Skeletal muscle tissue (tissue), 4 donors: Measurements from ENCODE around the gene NKAIN2. TPM values are rescaled to one million over a fixed set of nuclear protein-coding genes. Genes with fewer than 3 reads are reported as not detected.
"Not testable (repeated sequence)": the region's sequence is repeated elsewhere in the genome, so short reads cannot be mapped to it uniquely, and the experiment has no call there.

Experiments
- H3K27ac ChIP-seq: one replicate; pipeline ENCODE4 v1.7.0; 2013; ENCODE audit warnings: mild to moderate bottlenecking, low read depth, low read length, inconsistent platforms
- H3K27me3 ChIP-seq, 3 donors: one replicate each; pipeline ENCODE4 v1.7.0; 2013; ENCODE audit warnings: low read length in 3 of 3; ENCODE audit not compliant: control insufficient read depth in 3 of 3, insufficient read depth in 3 of 3
- H3K36me3 ChIP-seq, 3 donors: one replicate each; pipeline ENCODE4 v1.7.0; 2013; ENCODE audit warnings: low read length in 3 of 3; ENCODE audit not compliant: control insufficient read depth in 3 of 3, insufficient read depth in 3 of 3
- H3K4me1 ChIP-seq, 3 donors: one replicate each; pipeline ENCODE4 v1.7.0; 2013; ENCODE audit warnings: low read length in 3 of 3, mild to moderate bottlenecking in 3 of 3; ENCODE audit not compliant: control insufficient read depth in 3 of 3, insufficient read depth in 3 of 3
- H3K4me3 ChIP-seq, 3 donors: one replicate each; pipeline ENCODE4 v1.7.0; 2013; ENCODE audit warnings: low read length in 3 of 3
- H3K9ac ChIP-seq, 3 donors: one replicate each; pipeline ENCODE4 v1.7.0; 2013; ENCODE audit warnings: low read length in 3 of 3, mild to moderate bottlenecking in 3 of 3, moderate library complexity in 2 of 3, low read depth in 1 of 3
- H3K9me3 ChIP-seq, 3 donors: one replicate each; pipeline ENCODE4 v1.7.0; 2013; ENCODE audit warnings: low read length in 3 of 3; ENCODE audit not compliant: control insufficient read depth in 3 of 3
- total RNA-seq: library from RNA; depleted of rRNA; stranded (reverse); fragments of >200 nt; gene quantifications from one replicate; pipeline ENCODE4 v1.2.3, GENCODE V29; 2014
- donor health status: Osteomylitis.

The NKAIN2 gene
- total RNA-seq, 1 donor from 2014 or later, result 3.1 TPM

- Histone ChIP-seq H3K4me3 (no peak overlapping the region), H3K27ac (no peak overlapping the region), H3K27me3 (no peaks in the 10 kb centered on the region), H3K36me3 (no peaks in the 10 kb centered on the region), H3K9me3 (no peaks in the 10 kb centered on the region), H3K9ac (no peak overlapping the region), H3K4me1 (peaks cover 0 to 4% (median 3%) of the 10 kb centered on the region in 3 donors)
Observed at GRCh38 chr6:123967905-123968304, 164.2 kb downstream of the NKAIN2 start.

- H3K36me3 ChIP-seq, result no peaks in the 10 kb centered on the region
Observed at GRCh38 chr6:123972600-123973294, 169.1 kb downstream of the NKAIN2 start.

GRCh38 chr6:123980311-123980710, 176.6 kb downstream of the NKAIN2 start:
- Histone ChIP-seq H3K9me3 (no peaks in the 10 kb centered on the region), H3K4me3 (no peak overlapping the region), H3K9ac (no peak overlapping the region), H3K27me3 (no peaks in the 10 kb centered on the region), H3K36me3 (no peaks in the 10 kb centered on the region), H3K27ac (no peak overlapping the region), H3K4me1 (no peaks in the 10 kb centered on the region)

More at GRCh38 chr6:123972600-123973294, 169.1 kb downstream of the NKAIN2 start:
- H3K27me3 ChIP-seq, result no peaks in the 10 kb centered on the region
- no peaks in the 10 kb centered on the region for H3K9me3 ChIP-seq
- no peak overlapping the region for H3K4me3 ChIP-seq
- H3K27ac ChIP-seq, result no peak overlapping the region
- no peak overlapping the region for H3K9ac ChIP-seq
- no peaks in the 10 kb centered on the region for H3K4me1 ChIP-seq

GRCh38 chr6:123986938-123987337, 183.3 kb downstream of the NKAIN2 start:
- Histone ChIP-seq H3K27ac (no peak overlapping the region), H3K9ac (no peak overlapping the region), H3K27me3 (no peaks in the 10 kb centered on the region), H3K9me3 (no peaks in the 10 kb centered on the region), H3K36me3 (no peaks in the 10 kb centered on the region), H3K4me1 (no peaks in the 10 kb centered on the region), H3K4me3 (no peak overlapping the region)

GRCh38 chr6:123989918-123990317, 186.3 kb downstream of the NKAIN2 start:
- H3K27me3 ChIP-seq, H3K4me1 ChIP-seq, H3K9me3 ChIP-seq, H3K36me3 ChIP-seq, H3K4me3 ChIP-seq, H3K27ac ChIP-seq: not testable (repeated sequence)
- peak overlapping the region in 1 of 3 donors; percentile 58 for H3K9ac ChIP-seq

- Histone ChIP-seq H3K9ac (no peak overlapping the region), H3K4me3 (no peak overlapping the region), H3K4me1 (no peaks in the 10 kb centered on the region), H3K36me3 (no peaks in the 10 kb centered on the region), H3K27me3 (no peaks in the 10 kb centered on the region), H3K9me3 (no peaks in the 10 kb centered on the region), H3K27ac (no peak overlapping the region)
Observed at GRCh38 chr6:123990376-123990775, 186.7 kb downstream of the NKAIN2 start.

- H3K27ac ChIP-seq, result no peak overlapping the region
- H3K27me3 ChIP-seq, result no peaks in the 10 kb centered on the region
- no peak overlapping the region for H3K9ac ChIP-seq
- H3K4me3 ChIP-seq, result no peak overlapping the region
- no peaks in the 10 kb centered on the region for H3K4me1 ChIP-seq
- no peaks in the 10 kb centered on the region for H3K9me3 ChIP-seq
- H3K36me3 ChIP-seq, result no peaks in the 10 kb centered on the region
Observed at GRCh38 chr6:123994168-123994567, 190.5 kb downstream of the NKAIN2 start.

GRCh38 chr6:123994891-123995635, 191.4 kb downstream of the NKAIN2 start:
- Histone ChIP-seq H3K36me3 (no peaks in the 10 kb centered on the region), H3K9me3 (no peaks in the 10 kb centered on the region), H3K9ac (no peak overlapping the region), H3K4me3 (no peak overlapping the region), H3K27me3 (no peaks in the 10 kb centered on the region), H3K4me1 (no peaks in the 10 kb centered on the region), H3K27ac (no peak overlapping the region)

- Histone ChIP-seq H3K27me3 (no peaks in the 10 kb centered on the region), H3K9me3 (no peaks in the 10 kb centered on the region), H3K27ac (no peak overlapping the region), H3K9ac (no peak overlapping the region), H3K4me3 (no peak overlapping the region), H3K36me3 (no peaks in the 10 kb centered on the region), H3K4me1 (peaks cover 0 to 2% (median 0%) of the 10 kb centered on the region in 3 donors)
Observed at GRCh38 chr6:123997223-123997622, 193.6 kb downstream of the NKAIN2 start.

- Histone ChIP-seq H3K27ac (peak overlapping the region; percentile 57), H3K4me3 (peak overlapping the region in 2 of 3 donors; percentile 1 to 37), H3K9ac (peak overlapping the region; percentile 22 to 42 (median 26)), H3K9me3 (no peaks in the 10 kb centered on the region), H3K27me3 (no peaks in the 10 kb centered on the region), H3K4me1 (peaks cover 0 to 10% (median 10%) of the 10 kb centered on the region in 3 donors), H3K36me3 (no peaks in the 10 kb centered on the region)
Observed at GRCh38 chr6:124002377-124003081, 198.9 kb downstream of the NKAIN2 start.
